Fibroblast of the aortic adventitia (primary cell): ENCODE data around the gene MAP6. TPM values are rescaled to one million over a fixed set of nuclear protein-coding genes. Genes with fewer than 3 reads are reported as not detected.

Experiments
- DNase-seq: peaks from one replicate; pipeline ENCODE4 v3.0.0-alpha.2; 2010; ENCODE audit warnings: low read depth
- H3K4me3 ChIP-seq: 2 replicates; pipeline ENCODE4 v1.5.1; 2011; ENCODE audit warnings: low read depth, mild to moderate bottlenecking, control low read depth, low read length, moderate library complexity
- CTCF ChIP-seq: IDR thresholded peaks from 2 replicates; pipeline ENCODE4 v1.5.1; 2011; ENCODE audit warnings: mild to moderate bottlenecking, low read length, control low read depth, inconsistent platforms; ENCODE audit not compliant: insufficient read depth
- total RNA-seq: library from RNA; depleted of rRNA; stranded (reverse); fragments of >200 nt; gene quantifications from 2 replicates; pipeline ENCODE4 v1.2.3, GENCODE V29; 2012; ENCODE audit warnings: low replicate concordance

The MAP6 gene
- 3.4 and 10.0 TPM in 2 replicates for total RNA-seq

GRCh38 chr11:75668451-75669297, at the start of gene MAP6:
Gene MAP6, minus strand, starts transcription at chr11:75669038. Its CDS starts 669 bp downstream, at chr11:75668369.
- H3K4me3 ChIP-seq, result peak within 1 kb of the TSS; percentile 61
- DNase-seq, result peak; percentile 33
- TF ChIP-seq CTCF, result no peak

- no peak for TF ChIP-seq CTCF
- DNase-seq, result no peak
- no peak within 1 kb of the TSS for H3K4me3 ChIP-seq
These were observed 49.0 kb upstream of the MAP6 start, which contains the start of gene MOGAT2 for GRCh38 chr11:75717608-75718418. Gene MOGAT2, plus strand, starts transcription at chr11:75717838. Its CDS starts 51 bp downstream, at chr11:75717889.

GRCh38 chr11:75716659-75717058, 47.8 kb upstream of the MAP6 start:
- DNase-seq, result no peak
- H3K4me3 ChIP-seq, result no peak overlapping the region
- no peak for TF ChIP-seq CTCF

- no peak overlapping the region for H3K4me3 ChIP-seq
- no peak for DNase-seq
- TF ChIP-seq CTCF, result no peak
These were observed 46.9 kb upstream of the MAP6 start for GRCh38 chr11:75715688-75716087.

- TF ChIP-seq CTCF, result no peak
- H3K4me3 ChIP-seq, result no peak overlapping the region
- DNase-seq, result no peak
These were observed 45.4 kb upstream of the MAP6 start for GRCh38 chr11:75714211-75714610.

- TF ChIP-seq CTCF, result peak; percentile 88
- H3K4me3 ChIP-seq, result peak overlapping the region; percentile 28
- DNase-seq, result peak; percentile 74
These were observed 37.5 kb upstream of the MAP6 start for GRCh38 chr11:75706260-75706729.
